ENCODE measurements around the gene TRIM62. TPM values are rescaled to one million over a fixed set of nuclear protein-coding genes. Genes with fewer than 3 reads are reported as not detected.

The TRIM62 gene
- 0.70 and 2.2 TPM in 2 replicates for total RNA-seq (ENCODE audit: low replicate concordance)

DNA sequence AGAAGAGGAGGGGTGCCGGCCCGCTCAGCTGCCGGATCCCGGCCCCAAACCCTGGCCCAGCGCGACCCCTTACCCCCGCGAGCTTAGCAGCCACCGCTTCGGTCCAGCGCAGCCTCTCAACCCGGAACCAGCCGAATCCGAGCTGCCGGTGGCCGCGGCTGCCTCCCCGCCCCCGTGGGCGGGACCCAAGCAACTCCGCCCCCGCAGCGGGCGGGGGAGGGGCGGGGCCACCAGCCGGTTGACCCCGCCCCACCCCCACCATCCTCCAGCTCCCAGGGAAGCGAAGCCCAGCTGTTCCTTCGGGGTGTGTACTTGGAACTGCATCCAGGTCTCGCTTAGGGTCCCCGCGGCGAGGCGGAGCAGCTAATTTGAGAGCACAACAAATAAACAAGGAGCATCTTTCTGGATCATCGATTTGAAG, at the start of gene TRIM62:
TRIM62 (minus strand) TSS at position 123 of the 421 bp plus-strand sequence. CDS start 611 bp downstream, outside the sequence.

Other genes starting within 250 kb of the TRIM62 start
- 13.7 and 14.6 TPM in 2 replicates for gene RNF19B, start 217.2 kb downstream of the TRIM62 start, total RNA-seq (ENCODE audit: low replicate concordance)
- 36.4 and 88.5 TPM in 2 replicates for gene AK2, start 145.2 kb downstream of the TRIM62 start, total RNA-seq (ENCODE audit: low replicate concordance)
- 4.8 and 10.2 TPM in 2 replicates for gene AZIN2, start 100.9 kb downstream of the TRIM62 start, total RNA-seq (ENCODE audit: low replicate concordance)
- 2.6 and 4.6 TPM in 2 replicates for gene ZNF362, start 74.4 kb upstream of the TRIM62 start, total RNA-seq (ENCODE audit: low replicate concordance)
- gene A3GALT2, start 139.1 kb upstream of the TRIM62 start, total RNA-seq (ENCODE audit: low replicate concordance): not detected in 2 replicates
- gene PHC2, start 249.1 kb upstream of the TRIM62 start, total RNA-seq (ENCODE audit: low replicate concordance): 22.9 and 62.3 TPM in 2 replicates

Data from smooth muscle cell of the coronary artery (primary cell).